Measurements from ENCODE around the gene SYNPR.

The SYNPR gene

GRCh38 chr3:63556401-63556800, 278.3 kb downstream of the SYNPR start:
- DNase-seq (ENCODE audit: low spot score), result no peak

- DNase-seq (ENCODE audit: low spot score), result no peak
Measured at GRCh38 chr3:63557912-63558311, 279.8 kb downstream of the SYNPR start.

GRCh38 chr3:63559884-63560283, 281.8 kb downstream of the SYNPR start:
- no peak for DNase-seq (ENCODE audit: low spot score)

- DNase-seq (ENCODE audit: low spot score), result no peak
Measured at GRCh38 chr3:63561879-63562278, 283.8 kb downstream of the SYNPR start.

- DNase-seq (ENCODE audit: low spot score), result no peak
Measured at GRCh38 chr3:63562323-63562722, 284.2 kb downstream of the SYNPR start.

- DNase-seq (ENCODE audit: low spot score), result no peak
Measured at GRCh38 chr3:63563572-63563971, 285.5 kb downstream of the SYNPR start.

- DNase-seq (ENCODE audit: low spot score), result no peak
Measured at GRCh38 chr3:63565220-63565619, 287.1 kb downstream of the SYNPR start.

- DNase-seq (ENCODE audit: low spot score), result no peak
Measured at GRCh38 chr3:63571682-63572081, 293.6 kb downstream of the SYNPR start.

GRCh38 chr3:63576846-63577245, 298.7 kb downstream of the SYNPR start:
- DNase-seq (ENCODE audit: low spot score), result no peak

GRCh38 chr3:63578858-63579257, 300.8 kb downstream of the SYNPR start:
- DNase-seq (ENCODE audit: low spot score), result no peak

GRCh38 chr3:63580151-63580550, 302.0 kb downstream of the SYNPR start:
- no peak for DNase-seq (ENCODE audit: low spot score)

- DNase-seq (ENCODE audit: low spot score), result no peak
Measured at GRCh38 chr3:63582943-63583500, 304.9 kb downstream of the SYNPR start.

GRCh38 chr3:63584681-63585080, 306.6 kb downstream of the SYNPR start:
- DNase-seq (ENCODE audit: low spot score), result no peak

GRCh38 chr3:63585927-63586326, 307.8 kb downstream of the SYNPR start:
- no peak for DNase-seq (ENCODE audit: low spot score)

- DNase-seq (ENCODE audit: low spot score), result no peak
Measured at GRCh38 chr3:63588895-63589294, 310.8 kb downstream of the SYNPR start.

GRCh38 chr3:63593779-63594178, 315.7 kb downstream of the SYNPR start:
- DNase-seq (ENCODE audit: low spot score), result no peak

GRCh38 chr3:63595221-63595620, 317.1 kb downstream of the SYNPR start:
- no peak for DNase-seq (ENCODE audit: low spot score)

- DNase-seq (ENCODE audit: low spot score), result no peak
Measured at GRCh38 chr3:63597019-63597418, 318.9 kb downstream of the SYNPR start.

GRCh38 chr3:63607716-63608115, 329.6 kb downstream of the SYNPR start:
- DNase-seq (ENCODE audit: low spot score), result no peak

GRCh38 chr3:63609408-63609807, 331.3 kb downstream of the SYNPR start:
- DNase-seq (ENCODE audit: low spot score), result no peak

GRCh38 chr3:63609834-63610233, 331.7 kb downstream of the SYNPR start:
- DNase-seq (ENCODE audit: low spot score), result no peak

GRCh38 chr3:63611382-63611781, 333.3 kb downstream of the SYNPR start:
- DNase-seq (ENCODE audit: low spot score), result no peak

- peak; percentile 83 for DNase-seq (ENCODE audit: low spot score)
Measured at GRCh38 chr3:63613561-63613960, 335.5 kb downstream of the SYNPR start.

GRCh38 chr3:63617391-63617790, 339.3 kb downstream of the SYNPR start:
- no peak for DNase-seq (ENCODE audit: low spot score)

Data from AG08395 (cell line).